CD4-positive, alpha-beta T cell treated with Interleukin-2 at 100 ng/mL for 4 hours (primary cell): ENCODE results near the gene FHOD1.

Source experiments
- DNase-seq: peaks from one replicate; pipeline ENCODE4 v3.0.0-alpha.2; 2020; ENCODE audit warnings: low spot score

Gene FHOD1

DNA sequence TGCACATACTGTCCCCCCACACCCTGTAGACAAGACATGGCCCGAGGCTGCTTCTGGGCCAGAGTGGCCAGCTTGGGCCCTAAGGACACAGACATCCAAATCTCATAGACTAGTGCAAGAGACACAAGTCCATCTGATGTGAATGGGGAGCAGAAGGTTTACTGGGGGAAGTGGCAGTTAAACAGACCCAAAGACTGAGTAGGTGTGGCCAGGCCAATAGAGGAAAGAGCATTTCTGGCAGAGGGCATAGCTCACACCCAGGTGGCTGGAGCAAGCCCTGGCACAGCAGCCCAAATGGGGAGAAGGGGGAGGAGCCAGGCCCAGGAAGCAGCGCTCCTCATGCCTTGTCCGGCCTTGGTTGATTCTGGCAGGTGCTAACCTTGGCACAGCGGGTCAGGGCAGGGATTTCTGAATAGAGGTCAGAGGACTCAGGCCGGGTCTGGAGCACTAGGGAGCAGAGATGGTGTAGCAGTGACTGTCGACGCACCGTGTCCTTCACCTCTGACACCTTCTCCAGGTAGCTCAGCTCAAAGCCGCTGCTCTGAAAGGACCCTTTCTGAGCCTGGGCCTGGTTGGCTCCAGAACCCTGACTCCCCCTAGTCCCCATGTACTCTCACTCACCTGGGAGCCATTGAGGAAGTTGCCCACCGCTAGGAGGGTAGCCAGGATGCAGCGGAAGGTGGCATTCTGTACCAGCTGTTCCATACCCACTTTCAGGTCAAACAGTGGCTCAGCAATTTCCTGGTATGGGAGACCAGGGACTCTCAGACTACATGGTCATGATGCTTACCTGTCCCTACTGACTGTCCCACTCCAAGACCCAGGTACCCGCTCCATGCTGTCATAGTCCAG, 16.2 kb downstream of the FHOD1 start:
- no peak for DNase-seq

DNA sequence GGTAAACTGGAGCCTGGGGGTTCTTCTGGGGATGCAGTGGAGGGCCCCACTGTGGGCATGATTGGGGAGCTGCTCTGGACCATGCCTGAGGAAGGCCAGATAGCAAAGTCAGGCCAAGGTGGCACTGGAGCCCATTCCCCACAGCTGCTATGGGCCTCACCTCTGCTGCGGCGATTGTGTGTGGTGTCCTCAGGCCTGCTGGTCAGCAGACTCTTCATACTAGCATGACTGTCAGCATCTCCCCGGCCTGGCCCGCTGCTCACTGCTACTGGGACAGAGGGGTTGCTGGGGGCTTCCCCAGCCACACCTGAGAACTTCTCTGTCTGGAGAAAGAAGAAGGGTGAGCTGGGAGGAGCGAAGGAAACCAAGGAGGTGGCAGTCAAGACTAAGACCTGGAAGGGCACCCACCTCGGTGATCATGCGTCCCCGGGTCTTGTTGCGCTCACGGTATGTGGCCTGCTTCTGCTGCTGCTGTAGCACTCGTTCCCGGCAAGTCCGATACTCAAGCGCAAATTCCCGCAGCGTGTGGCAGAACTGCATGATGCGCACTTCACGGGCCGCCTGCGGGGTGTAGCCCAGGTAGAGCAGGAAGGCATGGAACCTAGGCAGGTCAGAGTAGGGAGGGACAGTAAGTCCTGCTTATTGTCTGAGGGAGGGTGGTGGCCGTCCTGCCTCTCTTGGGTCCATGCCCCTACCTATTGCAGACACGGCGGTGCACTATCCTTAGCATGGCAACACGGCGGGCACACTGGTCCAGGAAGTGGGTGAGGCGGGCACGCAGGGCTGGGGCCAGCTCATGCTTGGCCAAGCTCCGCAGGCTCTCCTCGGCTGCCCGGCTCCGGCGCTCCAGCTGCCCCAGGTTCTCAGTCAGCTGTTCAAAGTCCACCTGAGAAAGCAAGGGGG, 17.1 kb downstream of the FHOD1 start:
- DNase-seq, result no peak

DNA sequence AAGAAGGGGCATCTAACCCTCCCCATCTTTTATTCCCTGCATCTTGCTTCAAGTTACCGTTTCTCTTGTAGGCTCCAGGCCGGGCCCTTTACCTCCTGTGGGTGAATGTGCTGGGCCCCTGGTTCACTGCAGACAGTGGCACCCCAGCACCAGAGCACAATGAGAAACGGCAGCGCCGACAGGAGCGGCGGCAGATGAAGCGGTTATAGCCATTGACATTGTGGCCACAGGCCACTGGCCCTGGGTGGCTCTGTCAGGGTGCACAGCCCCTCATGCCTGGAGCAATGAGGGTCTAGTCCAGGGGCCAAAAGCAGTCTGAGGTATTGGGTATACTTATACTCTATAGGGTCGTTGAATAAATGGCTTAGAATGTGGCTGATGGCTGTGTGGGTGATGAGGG, 18.4 kb downstream of the FHOD1 start:
- no peak for DNase-seq

DNA sequence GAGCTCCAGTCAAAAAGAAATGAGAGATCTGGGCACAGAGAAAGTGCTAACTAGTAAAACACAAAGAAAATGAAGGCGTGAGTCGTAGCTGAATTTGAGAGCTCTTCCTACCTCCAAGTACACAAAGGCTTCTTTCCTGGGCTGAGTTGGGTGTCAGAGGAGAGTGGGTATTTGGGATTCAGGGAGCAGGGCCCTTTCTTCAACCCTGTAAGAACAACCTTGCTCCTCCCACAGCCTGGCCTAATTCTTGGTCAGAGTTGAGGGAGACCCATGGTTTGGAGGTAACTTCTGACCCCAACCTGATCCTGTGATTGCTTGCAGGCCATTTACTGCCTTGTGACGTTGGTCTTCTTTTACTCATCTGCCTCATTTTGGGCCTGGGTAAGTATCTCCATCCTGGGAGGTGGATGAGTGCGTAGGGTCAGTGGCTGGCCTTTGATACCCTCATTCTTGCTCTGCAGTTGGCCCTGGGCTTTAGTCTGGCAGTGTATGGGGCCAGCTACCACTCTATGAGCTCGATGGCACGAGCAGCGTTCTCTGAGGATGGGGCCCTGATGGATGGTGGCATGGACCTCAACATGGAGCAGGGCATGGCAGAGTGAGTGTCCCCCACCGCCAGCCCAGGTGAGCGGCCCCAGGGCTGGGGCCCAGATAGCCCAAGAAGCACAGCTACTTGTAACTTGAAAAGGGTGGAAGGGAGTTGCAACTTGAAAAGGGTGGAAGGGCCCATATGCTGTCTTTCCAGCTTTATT, 19.1 kb downstream of the FHOD1 start:
- DNase-seq, result no peak

DNA sequence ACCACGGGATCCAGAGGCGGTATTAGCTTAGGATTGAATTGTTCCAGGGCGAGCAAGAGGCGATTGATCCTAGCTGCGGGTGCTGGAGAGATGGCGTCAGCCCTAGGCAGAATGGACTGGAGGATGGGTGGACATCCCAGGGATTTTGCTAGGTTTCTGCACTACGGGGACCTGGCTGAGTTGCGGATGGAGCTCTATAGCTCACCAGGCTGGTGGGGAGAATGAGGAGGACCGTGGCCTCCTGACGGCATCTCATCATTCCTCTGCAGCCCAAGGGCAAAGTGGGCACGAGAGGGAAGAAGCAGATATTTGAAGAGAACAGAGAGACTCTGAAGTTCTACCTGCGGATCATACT, 19.7 kb downstream of the FHOD1 start:
- DNase-seq, result no peak

DNA sequence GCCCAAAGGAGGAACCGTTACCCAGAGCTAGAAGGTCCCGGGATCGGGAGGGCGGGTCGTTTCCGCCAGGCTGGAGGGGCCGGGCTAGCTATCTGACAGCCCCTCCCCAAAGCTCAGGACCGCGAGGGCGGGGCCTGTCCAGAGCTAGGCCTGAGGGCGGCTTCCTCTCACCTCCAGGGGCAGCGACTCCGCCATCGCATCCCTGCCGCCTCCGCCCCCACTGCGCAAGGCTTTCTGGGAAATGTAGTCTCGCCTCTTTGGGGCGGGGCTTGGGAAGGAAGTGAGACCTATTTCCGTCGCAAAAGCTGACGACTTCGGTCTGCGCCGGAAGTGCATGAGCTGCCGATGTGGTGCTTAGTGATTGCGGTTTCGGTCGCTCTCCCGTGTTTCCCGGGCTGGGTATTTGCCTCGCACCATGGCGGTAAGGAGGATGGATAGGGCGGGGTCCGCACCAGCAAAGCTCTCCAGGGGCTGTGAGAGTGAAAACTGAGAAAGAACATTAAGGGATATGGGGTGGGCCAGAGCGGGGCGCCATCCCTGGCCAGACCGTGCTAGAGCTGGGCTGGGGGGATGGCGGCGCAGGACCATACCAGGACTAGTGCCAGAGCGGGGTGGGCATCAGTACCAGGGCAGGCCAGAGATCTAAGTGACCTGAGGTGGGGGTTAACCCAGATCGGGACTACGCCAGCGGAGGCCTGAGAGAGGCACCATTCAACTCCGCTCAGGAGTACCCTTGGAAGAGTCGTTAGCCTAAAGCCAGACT, 20.3 kb downstream of the FHOD1 start, which contains the start of gene TMEM208:
TMEM208 (plus strand) TSS at position 327 of the 763 bp plus-strand sequence; CDS start at position 416, 89 bp downstream.
- peak; percentile 98 for DNase-seq

DNA sequence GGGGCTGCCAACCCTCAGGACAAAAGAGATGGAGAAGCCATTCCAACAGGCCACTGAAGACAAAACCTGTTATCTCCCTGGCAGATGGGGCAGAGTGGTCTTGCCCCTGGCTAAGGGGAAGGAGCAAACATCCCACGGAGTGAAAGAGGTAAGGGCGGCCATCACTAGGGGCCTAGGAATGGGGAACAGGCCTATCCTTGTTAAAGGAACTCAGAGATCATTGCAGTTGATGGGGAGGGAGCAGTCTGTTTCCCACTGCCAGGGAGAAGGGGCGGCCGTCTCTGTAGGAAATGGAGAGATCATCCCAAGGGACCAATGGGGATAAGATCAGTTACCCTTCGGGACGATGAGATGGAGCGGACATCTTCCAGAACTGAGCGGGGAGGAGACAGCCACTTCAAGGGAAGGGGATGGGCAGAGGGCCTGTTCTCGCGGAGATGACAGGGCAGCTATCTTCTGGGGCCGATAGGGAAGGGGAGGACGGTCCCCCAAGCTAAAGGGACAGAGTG, 20.9 kb downstream of the FHOD1 start:
- no peak for DNase-seq

DNA sequence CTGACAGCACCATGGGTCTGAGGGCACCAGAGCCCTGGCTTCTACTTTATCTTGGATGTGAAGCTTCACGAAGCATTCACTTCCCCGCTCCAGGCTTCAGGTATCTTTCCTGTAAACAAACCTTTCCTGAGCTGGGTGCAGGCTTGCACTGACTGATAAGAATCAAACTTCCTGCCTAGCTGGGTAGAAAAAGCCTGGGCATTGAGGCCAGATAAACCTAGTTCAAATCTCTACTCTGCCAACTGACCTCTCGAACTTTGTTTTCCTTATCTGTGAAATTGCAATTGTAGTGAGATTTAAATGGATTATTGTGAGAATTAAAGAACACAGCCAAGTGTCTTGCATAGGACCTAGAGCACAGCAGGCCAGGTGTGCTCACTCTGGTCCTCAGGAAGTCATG, 23.3 kb downstream of the FHOD1 start:
- DNase-seq, result no peak

DNA sequence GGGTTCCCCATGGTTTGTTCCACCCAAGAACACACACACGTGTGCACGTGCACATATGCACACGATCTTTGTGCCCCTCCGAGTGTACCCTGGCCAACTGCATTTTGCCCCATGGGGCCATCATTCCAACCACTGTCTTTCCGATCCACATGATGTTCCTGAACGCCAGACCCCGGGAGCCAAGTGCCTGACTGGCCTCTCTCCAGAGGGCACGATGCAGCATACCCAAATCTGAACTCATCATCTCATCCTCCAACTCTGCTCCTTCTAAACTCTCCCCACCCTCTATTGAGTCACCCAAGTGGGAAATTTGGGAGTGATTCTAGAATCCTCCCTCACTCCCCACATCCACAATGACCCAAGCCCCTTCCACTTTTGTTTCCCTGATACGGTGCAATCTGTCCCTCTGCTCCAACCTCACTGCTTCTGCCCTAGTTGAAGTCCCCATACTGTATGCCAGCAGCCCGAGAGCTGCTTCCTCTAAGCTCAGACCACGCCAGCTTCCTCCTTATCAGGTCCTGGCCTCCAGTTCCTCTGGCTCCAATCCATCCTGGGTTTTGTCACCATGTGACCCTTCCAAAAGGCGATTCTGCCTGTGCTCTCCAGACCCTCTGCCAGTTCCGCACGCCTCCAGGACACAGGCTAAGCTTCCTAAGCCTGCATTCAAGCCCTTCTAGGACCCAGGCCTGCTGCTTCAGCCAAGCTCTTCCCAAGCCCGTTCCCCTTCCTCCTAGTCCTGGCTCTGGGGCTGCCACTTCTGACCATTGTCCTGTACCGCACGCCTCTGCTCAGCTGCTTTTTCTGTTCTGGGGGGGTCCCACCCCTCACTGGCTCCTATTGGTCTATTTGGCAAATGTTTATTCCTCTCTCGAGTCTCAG, 30.4 kb downstream of the FHOD1 start:
- DNase-seq, result no peak

DNA sequence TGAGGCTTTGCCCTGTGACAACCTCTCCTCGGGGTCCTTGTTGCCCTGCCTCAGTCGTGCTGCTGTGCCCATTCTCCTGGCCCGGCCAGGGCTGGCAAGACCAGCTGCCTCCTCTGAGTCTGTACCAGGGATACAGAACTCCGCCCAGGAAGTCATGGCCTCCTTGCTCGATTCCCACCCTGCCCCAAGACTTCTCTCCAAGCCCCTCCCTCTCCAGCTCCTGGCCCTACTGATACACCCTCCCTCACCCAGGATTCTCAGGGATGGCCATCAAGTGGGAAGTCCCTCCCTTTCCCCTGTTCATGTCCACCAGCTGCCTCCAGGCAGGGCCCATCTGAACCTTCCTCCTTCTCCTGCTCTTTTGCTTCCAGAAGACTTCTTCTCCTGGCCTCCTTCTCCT, 31.6 kb downstream of the FHOD1 start:
- DNase-seq, result no peak

DNA sequence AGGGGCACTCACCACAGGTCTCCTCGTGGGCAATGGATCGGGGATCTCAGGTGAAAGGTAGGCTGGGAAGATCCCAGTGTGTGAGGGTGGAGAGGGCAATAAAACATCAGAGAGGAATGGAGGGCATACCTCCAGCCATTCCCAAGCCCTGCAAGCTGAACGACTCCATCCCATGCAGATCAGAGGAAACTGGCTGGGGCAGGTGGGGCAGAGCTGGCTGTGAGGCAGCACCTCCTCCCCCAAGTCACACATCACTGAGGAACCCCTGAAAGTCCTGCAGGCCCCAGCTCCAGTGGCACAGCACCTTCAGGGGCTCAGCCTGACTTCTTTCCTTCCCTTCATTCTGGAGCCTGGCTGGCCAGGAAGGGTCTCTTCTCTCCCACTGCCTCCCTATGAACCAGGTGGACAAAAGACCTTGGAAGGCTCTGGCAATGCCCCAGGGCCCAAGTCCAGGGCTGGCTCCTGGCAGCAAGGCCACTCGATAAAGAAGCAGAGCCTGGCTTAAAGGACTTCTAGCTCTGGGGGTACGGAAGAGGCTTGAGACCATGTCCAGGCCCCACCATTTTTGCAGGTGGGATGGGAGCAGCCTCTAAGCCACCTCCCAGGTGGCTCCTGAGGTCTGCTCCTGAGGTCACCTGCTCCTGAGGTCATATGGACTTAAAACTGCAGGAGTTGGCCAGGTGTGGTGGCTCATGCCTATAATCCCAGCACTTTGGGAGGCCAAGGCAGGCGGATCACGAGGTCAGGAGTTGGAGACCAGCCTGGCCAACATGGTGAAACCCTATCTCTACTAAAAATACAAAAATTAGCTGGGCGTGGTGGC, 33.9 kb downstream of the FHOD1 start:
- no peak for DNase-seq

DNA sequence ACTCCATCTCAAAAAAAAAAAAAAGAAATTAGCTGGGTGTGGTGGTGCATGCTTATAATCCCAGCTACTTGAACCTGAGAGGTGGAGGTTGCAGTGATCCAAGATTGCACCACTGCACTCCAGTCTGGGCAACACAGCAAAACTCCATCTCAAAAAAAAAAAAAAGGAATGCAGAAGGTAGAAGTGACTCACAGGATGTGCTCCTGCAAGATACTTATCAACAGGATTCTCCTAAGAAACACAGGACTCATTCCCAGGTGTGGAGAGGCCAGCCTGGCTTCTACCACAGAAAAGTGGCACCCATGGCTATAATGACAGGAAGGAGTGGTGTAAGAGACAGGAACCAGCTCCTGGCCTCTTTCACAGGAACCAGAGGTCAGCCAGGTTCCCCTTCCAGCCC, 34.5 kb downstream of the FHOD1 start:
- no peak for DNase-seq

DNA sequence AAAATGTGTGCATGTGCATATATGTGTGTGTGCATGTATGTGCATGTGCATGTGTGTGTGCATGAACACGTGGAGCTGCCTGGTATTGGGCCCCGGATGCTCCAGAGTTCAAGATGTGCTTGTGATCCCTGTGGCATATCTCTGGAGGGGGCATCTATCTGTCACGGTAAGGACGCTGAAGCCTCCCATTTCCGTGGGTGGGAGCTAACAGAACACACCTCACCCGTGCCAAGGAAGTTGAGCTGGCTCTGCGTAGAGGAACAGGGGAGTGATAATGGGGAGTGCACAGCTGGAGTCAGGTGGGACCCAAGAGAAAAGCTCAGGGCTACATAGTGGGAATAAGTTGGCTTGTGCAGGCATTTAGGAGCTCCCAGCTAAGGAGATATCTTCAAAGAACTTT, 35.6 kb downstream of the FHOD1 start:
- DNase-seq, result no peak

DNA sequence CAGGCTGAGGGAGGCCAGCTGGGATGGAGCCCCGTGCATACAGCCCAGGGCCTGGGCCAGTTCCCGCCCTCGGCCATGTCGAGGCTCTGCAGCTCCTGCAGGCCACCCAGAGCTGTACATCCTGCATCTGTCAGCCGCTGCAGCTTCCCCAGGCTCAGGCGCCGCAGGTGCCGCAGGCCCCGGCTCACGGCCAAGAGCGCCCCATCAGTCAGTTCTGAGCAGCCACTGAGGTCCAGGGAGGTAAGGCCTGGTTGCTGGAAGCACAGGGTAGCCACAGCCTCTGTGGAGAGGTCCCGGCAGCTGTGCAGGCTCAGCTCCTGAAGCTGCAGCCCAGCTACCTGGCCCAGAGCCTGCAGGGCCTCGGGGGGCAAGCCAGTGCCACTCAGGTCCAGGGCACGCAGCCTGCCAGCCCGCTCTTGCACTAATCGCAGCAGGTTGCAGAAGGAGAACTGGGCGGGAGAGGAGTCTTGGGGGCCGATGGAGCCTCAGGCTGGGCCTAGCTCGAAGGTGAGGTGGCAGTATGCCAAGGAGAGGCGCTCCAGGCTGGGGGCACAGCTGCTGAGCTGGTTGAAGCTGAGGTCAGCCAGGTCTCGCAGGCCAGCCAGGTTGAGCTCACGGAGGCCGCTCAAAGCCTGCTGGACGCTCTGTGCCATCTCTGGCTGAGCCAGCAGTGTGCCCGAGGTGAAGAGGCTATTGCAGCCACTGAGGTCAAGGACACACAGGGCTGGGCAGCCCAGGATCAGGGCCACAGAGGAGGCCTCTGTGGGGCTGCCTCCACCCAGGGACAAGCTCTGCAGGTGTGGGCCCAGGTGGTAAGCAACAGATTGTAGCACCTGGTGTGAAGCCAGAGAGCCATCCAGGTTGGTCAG, 37.0 kb downstream of the FHOD1 start:
- no peak for DNase-seq

DNA sequence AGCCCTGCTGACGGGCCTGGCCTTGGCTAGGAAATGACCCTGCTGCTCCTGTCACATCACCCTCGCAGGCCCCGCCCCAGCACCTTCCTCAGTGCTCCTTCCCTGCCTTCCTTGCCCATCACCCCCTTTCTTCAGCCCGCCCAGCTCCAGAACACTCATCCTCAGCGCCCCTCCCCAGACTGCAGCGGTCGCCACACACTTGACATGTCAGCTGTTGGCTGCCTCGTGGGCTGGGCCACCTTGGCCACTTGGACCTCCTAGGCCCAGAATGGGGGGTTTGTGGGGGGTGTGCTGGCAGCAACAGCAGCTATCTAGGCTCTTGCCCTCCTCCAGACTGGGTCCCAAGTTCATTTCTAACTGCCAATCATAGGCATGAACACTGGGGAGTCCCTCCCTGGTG, 37.7 kb downstream of the FHOD1 start:
- no peak for DNase-seq

DNA sequence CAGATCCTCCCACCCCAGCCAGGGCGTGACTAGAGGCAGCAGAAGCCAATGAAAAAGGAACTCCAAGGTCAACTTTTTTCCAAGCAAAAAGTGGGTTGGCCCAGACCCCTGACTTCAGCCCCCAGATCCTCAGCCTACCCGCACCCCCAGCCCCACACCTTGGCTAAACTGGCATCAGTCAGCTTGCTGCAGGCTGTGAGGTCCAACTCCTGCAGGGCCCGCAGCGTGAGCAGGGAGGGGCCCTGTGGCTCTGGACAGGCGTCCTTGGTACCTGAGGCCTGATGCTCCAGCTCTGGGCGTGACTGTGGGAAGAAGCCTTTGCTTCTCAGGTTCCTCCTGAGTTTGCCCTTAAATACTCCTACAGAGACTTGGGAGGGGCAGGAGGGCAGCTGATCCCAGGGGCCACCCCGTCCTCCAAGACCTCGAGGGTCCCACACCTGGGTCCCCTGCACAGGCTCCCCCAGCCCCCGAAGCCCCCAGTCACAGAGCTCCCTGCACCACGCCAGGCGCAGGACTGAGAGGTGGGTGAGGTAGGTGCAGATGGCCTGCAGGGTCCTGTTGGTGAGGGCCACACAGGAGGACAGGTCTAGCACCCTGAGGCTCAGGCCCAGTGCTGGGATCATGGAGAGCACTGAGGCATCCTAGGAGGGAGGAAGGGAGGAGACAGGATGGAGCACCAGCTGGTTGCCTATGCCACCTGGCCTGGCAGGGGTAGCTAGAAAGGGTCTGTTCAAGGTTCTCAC, 39.0 kb downstream of the FHOD1 start:
- no peak for DNase-seq

DNA sequence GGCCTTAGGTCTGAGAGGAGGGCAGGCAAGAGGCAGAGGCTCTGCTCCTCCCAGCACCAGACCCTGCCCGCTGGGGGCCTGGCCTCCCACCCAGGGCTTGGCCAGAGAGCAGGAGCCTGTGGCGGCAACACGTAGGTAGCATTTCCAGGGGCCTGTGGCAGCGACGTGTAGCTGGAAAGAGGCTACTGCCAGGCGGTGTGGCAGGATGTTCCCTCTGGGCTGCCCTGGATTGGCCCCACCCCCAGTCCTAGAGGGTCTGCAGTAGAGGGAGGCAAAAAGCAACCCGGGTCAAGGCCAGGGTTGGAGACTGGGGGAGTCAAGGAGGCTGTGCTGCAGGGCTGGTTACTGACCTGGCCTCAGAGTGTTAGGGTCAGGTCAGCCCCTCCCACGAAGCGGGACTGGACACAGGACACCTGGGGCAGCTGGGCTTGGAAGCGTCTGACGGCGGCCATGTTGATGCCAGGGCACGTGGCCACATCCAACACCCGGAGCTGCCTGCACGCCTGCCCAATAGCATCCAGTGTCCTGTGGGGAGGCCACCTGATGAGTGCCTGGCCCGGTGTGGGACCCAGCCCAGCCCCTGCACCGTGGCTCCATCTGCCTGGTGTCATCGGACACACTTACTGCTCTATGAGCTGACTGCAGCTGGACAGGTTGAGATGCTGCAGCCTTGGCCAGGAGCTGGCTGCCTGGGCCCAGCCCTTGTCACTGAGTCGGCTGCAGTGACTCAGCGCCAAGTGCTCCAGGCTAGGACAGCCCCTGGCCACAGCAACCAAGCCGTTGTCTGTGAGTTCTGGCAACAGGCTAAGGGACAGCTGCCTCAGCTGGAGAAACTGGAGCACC, 39.8 kb downstream of the FHOD1 start:
- DNase-seq, result no peak
